SK-N-SH (cell line): ENCODE data around the gene SIL1.

Experiments used
- CHD2 ChIP-seq: fragments of 150-350 bp; IDR thresholded peaks from 2 replicates; pipeline ENCODE4 v1.6.1; 2018; ENCODE audit warnings: low read length; ENCODE audit not compliant: partially characterized antibody
- EP300 ChIP-seq, 2 experiments: IDR thresholded peaks; 2 replicates each; pipeline versions ENCODE4 v1.4.0 to v1.6.1; 2012; ENCODE audit warnings: borderline replicate concordance in 1 of 2, low read depth in 1 of 2, low read length in 1 of 2
- FOXJ3 ChIP-seq: sonication (generic); formaldehyde crosslinking; IDR thresholded peaks from 2 replicates; pipeline ENCODE4 v1.5.1; 2020; ENCODE audit warnings: mild to moderate bottlenecking, missing genetic modification reagents
- MEF2A ChIP-seq: IDR thresholded peaks from 2 replicates; pipeline ENCODE4 v1.4.0; 2012; ENCODE audit warnings: low read depth, borderline replicate concordance
- POLR2AphosphoS5 ChIP-seq: IDR thresholded peaks from 2 replicates; pipeline ENCODE4 v1.6.1; 2012; ENCODE audit warnings: low read depth, low read length
- RAD21 ChIP-seq: IDR thresholded peaks from 2 replicates; pipeline ENCODE4 v1.6.1; 2012; ENCODE audit warnings: mild to moderate bottlenecking, low read length
- YY1 ChIP-seq: IDR thresholded peaks from 2 replicates; pipeline ENCODE4 v1.4.0; 2012; ENCODE audit warnings: low read depth, mild to moderate bottlenecking
- TF ChIP-seq, protein P1 (sequence below): fragments of 200-600 bp; sonication (generic); IDR thresholded peaks from 2 replicates; pipeline ENCODE4 v1.6.1; 2017; ENCODE audit warnings: antibody characterized with exemption, mild to moderate bottlenecking, moderate library complexity

DNA sequence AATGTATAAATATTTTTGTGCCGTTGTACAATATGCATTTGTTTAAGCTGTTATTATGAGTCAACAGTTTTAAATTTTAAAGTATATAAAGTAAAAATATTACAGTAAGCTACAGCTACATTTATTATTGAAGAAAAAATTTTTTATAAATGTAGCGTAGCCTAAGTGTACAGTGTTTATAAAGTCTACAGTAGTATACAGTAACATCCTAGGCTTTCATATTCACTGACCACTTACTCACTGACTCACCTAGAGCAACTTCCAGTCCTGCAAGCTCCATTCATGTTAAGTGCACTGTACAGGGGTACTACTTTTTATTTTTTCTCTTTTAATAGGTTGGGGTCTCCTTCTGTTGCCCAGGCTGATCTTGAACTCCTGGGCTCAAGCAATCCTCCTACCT, 30.6 kb downstream of the SIL1 start:
- TF ChIP-seq CHD2 (no peak), YY1 (no peak), FOXJ3 (CRISPR knock-in tag) (no peak), POLR2AphosphoS5 (no peak), EP300 (IDR thresholded peaks at IDR 0.05; ENCODE audit: borderline replicate concordance in 1 of 2, low read depth in 1 of 2, low read length in 1 of 2) (no peak), MEF2A (no peak), RAD21 (no peak)
- TF ChIP-seq, protein P1, sequence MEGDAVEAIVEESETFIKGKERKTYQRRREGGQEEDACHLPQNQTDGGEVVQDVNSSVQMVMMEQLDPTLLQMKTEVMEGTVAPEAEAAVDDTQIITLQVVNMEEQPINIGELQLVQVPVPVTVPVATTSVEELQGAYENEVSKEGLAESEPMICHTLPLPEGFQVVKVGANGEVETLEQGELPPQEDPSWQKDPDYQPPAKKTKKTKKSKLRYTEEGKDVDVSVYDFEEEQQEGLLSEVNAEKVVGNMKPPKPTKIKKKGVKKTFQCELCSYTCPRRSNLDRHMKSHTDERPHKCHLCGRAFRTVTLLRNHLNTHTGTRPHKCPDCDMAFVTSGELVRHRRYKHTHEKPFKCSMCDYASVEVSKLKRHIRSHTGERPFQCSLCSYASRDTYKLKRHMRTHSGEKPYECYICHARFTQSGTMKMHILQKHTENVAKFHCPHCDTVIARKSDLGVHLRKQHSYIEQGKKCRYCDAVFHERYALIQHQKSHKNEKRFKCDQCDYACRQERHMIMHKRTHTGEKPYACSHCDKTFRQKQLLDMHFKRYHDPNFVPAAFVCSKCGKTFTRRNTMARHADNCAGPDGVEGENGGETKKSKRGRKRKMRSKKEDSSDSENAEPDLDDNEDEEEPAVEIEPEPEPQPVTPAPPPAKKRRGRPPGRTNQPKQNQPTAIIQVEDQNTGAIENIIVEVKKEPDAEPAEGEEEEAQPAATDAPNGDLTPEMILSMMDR: no peak
